GM18505 (cell line): ENCODE results near the gene ATAD3C.
"Not testable (repeated sequence)": the region's sequence is repeated elsewhere in the genome, so short reads cannot be mapped to it uniquely, and the experiment has no call there.

Experiments used
- ATAC-seq: cut with Tn5 transposase; IDR thresholded peaks from one replicate; pipeline ENCODE4 v1.9.1; 2021; ENCODE audit not compliant: unreplicated experiment
- POLR2A ChIP-seq: IDR thresholded peaks from 4 replicates; pipeline ENCODE4 v1.6.1; 2011; ENCODE audit warnings: borderline replicate concordance; ENCODE audit not compliant: insufficient read depth, insufficient read length; ENCODE audit errors: extremely low read depth

The ATAD3C gene

GRCh38 chr1:1415751-1416150 lies 33.7 kb upstream of the ATAD3C start:
- TF ChIP-seq POLR2A, result no peak
- ATAC-seq, result no peak

GRCh38 chr1:1417396-1417795 lies 32.1 kb upstream of the ATAD3C start:
- ATAC-seq, result not testable (repeated sequence)

- ATAC-seq, result not testable (repeated sequence)
Observed at GRCh38 chr1:1417825-1418463, 31.5 kb upstream of the ATAD3C start.

GRCh38 chr1:1418464-1419362 lies 30.8 kb upstream of the ATAD3C start:
- no peak for TF ChIP-seq POLR2A
- no peak for ATAC-seq

GRCh38 chr1:1419363-1419812 lies 30.1 kb upstream of the ATAD3C start:
- no peak for ATAC-seq
- TF ChIP-seq POLR2A, result no peak

GRCh38 chr1:1419813-1420653 lies 29.5 kb upstream of the ATAD3C start:
- ATAC-seq, result no peak
- TF ChIP-seq POLR2A, result no peak

- ATAC-seq, result no peak
- TF ChIP-seq POLR2A, result no peak
Observed at GRCh38 chr1:1420654-1421141, 28.8 kb upstream of the ATAD3C start.

- TF ChIP-seq POLR2A, result no peak
- ATAC-seq, result no peak
Observed at GRCh38 chr1:1421147-1421906, 28.2 kb upstream of the ATAD3C start, which contains the start of gene ANKRD65. Gene ANKRD65 (minus strand): TSS chr1:1421276. CDS start chr1:1421005, 271 bp downstream.

- no peak for TF ChIP-seq POLR2A
- ATAC-seq, result no peak
Observed at GRCh38 chr1:1421907-1422464, 27.5 kb upstream of the ATAD3C start.

- ATAC-seq, result no peak
- TF ChIP-seq POLR2A, result no peak
Observed at GRCh38 chr1:1422465-1423244, 26.8 kb upstream of the ATAD3C start.

GRCh38 chr1:1423245-1423597 lies 26.3 kb upstream of the ATAD3C start:
- no peak for TF ChIP-seq POLR2A
- ATAC-seq, result no peak

GRCh38 chr1:1424707-1425106 lies 24.8 kb upstream of the ATAD3C start:
- no peak for TF ChIP-seq POLR2A
- no peak for ATAC-seq
